Erythroblast (primary cell): ENCODE measurements around the gene PARK7.

Experiments used
- GATA1 ChIP-seq: IDR thresholded peaks from 2 replicates; pipeline ENCODE4 v1.6.1; 2011; ENCODE audit warnings: low read depth, mild to moderate bottlenecking, control low read depth, low read length, moderate library complexity
- POLR2A ChIP-seq: IDR thresholded peaks from 2 replicates; pipeline ENCODE4 v1.6.1; 2011; ENCODE audit warnings: mild to moderate bottlenecking, low read length

DNA sequence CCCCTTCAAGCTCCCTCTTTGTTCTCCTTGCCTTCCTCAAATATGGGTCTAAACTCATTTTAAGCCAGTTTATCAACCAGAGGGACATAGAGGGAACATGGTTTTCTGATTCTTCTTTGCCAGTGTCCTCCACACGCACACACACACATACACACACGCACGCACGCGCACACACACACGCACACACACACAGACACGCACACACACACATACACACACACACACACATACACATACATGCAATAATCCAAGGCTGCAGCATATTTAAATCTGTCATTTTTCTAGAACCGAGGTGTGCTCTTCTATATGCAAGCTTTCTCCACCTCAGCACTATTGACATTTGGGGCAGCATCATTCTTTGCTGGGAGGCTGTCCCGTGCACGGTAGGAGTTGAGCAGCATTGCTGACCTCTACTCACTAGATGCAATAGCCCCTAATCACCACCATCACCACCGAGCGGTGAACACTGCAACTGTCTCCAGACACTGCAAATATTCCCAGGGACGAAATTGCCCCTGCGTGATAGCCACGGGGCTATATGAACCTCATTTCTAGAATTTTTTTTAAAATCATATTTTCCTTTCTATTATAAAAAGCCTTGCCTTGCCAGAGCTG, 28.9 kb upstream of the PARK7 start:
- TF ChIP-seq POLR2A (no peak), GATA1 (no peak)
